GM21528 (cell line): ENCODE data around the gene TRIM14.
"Not testable (repeated sequence)": the region's sequence is repeated elsewhere in the genome, so short reads cannot be mapped to it uniquely, and the experiment has no call there.

Source experiments
- ATAC-seq: cut with Tn5 transposase; IDR thresholded peaks from one replicate; pipeline ENCODE4 v1.9.1; 2021; ENCODE audit warnings: mild to moderate bottlenecking, moderate library complexity; ENCODE audit not compliant: unreplicated experiment, low FRiP score

Gene TRIM14

DNA sequence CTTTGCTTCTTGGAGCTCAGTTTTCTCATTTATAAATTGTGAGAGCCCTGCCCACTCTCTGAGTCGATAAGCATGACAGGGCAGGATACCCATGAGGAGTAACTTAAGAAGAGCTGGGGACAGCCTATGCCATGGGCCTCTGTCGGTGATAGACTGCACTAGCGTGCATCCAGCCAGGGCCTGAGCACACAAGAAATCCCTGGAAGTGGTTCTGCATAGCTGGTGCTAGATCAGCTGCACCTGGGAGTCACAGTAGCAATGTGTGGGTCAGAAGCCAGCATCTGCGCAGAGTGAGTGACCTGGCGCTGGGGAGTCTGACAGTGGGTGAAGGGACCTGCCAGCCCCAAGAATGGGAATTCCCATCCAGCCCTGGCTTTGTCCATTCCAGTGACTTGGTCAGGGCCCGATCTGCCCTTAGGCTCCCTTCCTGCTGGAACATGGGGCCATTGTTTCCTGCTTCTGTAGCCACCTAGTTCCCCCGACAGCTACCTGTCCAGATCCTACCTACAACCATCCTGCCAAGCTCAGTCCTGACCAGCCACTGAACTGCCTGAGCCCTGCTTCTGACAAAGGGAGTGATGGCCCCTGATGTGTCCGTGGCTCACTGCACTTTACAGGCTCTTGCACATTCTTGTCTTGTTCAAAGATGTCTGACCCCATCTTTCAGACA, 98.4 kb downstream of the TRIM14 start:
- no peak for ATAC-seq

DNA sequence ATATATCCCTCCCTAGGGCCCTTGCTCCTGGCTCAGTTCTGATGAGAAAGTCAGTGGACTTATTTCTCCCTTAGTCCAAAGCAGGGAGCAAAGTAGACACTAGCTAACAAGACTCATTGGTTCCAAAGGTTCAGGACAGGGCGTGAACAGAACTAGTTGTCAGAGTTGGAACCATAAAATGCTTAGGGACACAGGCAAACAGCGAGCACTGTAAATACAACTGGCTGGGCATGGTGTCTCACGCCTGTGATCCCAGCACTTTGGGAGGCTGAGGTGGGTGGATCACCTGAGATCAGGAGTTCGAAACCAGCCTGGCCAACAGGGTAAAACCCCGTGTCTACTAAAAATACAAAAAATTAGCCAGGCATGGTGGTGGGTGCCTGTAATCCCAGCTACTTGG, 99.2 kb downstream of the TRIM14 start:
- not testable (repeated sequence) for ATAC-seq
